GM08714 (cell line): Measurements from ENCODE around the gene AXIN1.
"Not testable (repeated sequence)": the region's sequence is repeated elsewhere in the genome, so short reads cannot be mapped to it uniquely, and the experiment has no call there.

Source experiments
- H3K4me3 ChIP-seq: fragments of 200-500 bp; sonication (Bioruptor generic); 2 replicates; pipeline ENCODE4 v1.5.1; 2014; ENCODE audit warnings: mild to moderate bottlenecking, low read length, inconsistent platforms
- ZNF274 ChIP-seq: IDR thresholded peaks from 2 replicates; pipeline ENCODE4 v1.6.1; 2012; ENCODE audit warnings: mild to moderate bottlenecking, low read depth, low read length

AXIN1 gene

DNA sequence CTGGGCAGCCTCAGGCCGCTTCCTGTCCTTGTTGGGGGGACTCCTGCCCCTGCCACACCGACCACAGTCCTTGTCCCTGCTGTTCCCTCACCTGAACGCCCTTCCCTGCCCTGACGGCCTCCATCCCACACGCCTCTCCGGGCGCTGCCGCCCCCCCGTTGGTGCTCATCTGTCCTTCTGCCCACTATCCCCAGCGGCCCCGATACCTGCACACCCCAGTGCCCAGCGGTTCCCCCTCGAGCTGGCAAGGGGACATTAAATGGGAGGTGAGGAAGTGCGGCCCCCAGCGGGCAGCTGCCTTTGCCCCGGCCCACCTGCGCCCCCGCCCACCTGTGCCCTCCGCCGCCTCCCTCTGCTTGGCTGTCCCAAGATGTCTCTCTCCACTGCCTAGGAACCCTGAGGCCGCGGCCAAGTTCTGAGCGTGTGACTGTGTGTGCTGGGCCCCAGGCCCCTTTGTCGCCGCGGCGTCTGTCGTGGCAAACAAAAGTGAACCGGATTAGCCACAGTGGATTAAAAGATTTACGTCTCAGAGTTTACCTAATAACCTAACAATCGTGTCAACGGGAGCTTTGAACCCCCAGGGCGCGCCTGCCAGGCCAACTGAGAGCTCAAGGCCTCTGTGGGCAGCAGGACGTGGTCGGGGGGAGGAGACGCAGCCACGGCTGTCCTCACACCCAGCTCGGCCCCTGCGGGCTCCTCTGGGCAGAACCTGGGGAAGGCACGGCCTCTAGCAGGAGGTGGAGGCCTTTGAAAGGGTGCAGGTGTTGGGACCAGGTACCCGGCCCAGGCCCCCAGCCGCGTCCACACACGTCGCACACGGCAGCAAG, 7.6 kb upstream of the AXIN1 start:
- no peak for TF ChIP-seq ZNF274
- no peak overlapping the region for H3K4me3 ChIP-seq

DNA sequence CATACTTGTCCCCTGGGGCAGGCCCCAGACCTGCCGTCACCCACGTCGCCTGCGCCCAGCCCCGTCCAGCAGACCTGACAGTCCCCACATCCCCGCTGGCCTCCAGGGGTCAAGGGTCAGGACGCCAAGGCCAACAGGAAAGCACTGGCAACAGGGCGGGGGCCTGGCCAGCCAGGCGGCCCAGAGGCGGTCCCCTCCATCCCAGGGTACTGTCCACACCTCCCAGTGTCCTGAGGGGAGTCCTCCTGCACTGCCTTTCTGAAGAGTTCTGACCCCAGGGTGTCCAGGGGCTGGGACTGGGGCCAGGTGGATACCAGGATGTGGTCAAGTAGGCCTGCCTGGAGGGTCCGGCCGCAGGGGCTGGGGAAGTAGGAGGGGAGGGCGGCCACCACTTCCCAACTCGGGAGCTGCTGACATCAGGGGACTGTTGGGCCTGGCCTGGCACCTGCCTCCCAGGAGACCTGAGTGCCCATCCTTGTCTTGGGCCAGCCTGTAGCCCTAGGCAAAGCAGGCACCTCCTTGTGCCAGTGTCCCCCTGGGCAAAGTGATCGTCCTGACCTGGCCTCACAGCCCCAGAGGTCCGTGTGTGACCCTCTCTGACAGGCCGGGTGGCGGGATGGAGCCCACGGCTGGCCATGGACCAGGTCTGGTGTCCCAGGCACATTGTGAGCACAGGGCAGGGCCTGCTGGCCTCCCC, 6.7 kb upstream of the AXIN1 start:
- no peak for TF ChIP-seq ZNF274
- no peak overlapping the region for H3K4me3 ChIP-seq

- TF ChIP-seq ZNF274: no peak
- H3K4me3 ChIP-seq: no peak overlapping the region
Observed at GRCh38 chr16:356741-357140, 4.2 kb upstream of the AXIN1 start.

DNA sequence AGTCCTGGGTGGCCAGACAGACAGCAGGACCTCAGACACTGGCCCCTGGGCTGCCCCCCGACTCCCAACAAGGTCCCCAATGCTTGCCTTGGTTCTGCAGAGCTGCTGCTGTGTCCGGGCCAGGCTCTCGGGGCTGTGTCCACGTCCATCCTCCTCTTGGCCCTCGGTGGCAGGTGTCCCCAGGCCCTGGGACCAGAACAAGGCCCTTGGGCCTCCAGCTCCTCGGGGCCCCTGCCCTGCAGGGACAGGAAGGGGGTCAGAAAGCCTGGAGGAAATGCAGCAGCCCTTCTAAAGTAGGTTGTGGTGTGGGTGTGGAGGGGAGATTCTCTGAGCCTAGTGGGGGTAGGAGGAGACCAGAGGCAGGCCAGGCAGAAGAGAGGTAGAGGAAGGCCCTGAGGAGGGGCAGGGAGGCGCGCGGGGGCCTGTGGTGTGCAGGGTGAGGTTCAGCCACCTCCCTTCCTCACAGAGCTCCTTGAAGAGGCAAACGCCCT, 2.5 kb upstream of the AXIN1 start:
- no peak for TF ChIP-seq ZNF274
- no peak overlapping the region for H3K4me3 ChIP-seq

DNA sequence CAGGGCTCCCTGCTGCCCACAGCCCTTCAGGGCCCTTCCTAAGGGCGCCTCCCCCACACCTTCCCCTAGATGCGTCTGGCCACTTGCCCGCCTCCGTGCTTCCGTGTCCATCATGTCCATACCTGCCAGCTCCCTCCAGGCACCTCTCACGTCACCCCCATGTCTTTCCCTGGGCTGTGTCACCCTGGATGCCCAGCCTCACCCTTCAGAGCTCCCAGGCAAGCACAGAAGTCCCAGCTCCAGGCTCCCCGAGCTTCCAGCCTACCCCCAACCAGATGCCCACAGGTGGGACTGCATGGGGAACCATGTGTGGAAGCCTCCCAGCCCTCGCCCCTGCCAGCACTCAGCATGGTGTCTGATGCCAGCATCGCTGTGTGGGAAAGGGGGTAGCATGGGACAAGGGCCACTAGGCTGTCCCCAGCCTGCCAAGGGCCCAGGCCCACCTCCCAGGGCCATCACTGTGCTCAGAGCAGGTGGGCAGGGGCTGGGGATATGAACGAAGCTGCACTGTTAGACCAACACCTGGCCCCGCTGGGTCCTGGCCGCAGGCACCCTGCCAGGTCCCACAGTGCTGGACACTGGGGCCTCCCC, 1.9 kb upstream of the AXIN1 start:
- TF ChIP-seq ZNF274: no peak
- no peak overlapping the region for H3K4me3 ChIP-seq

- TF ChIP-seq ZNF274: no peak
- H3K4me3 ChIP-seq: peak overlapping the region; percentile 29; the same call in 1 of the 2 replicates
Observed at GRCh38 chr16:353404-354290, 1.1 kb upstream of the AXIN1 start.

GRCh38 chr16:351804-352520, 561 bp downstream of the AXIN1 start:
- no peak for TF ChIP-seq ZNF274

DNA sequence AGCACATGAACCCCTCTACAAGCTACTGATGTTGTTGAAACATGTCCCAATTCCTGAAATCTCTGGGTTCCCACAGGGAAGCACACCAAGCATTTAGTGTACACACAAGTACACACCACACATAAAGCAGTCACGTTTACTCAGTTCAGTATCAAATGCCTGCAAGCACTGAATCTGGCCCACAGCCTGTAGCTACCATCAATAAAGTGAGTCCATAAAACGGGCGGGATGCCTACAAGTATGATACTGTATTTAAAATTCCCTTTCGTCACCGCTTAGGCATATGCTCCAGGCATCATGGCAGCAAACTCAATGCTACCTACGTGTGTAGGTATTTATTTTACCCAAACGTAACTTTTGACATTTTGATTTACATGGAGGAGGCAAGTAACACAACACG, 2.3 kb downstream of the AXIN1 start:
- no peak for TF ChIP-seq ZNF274
- no peak overlapping the region for H3K4me3 ChIP-seq

More at GRCh38 chr16:351804-352520, 561 bp downstream of the AXIN1 start:
- H3K4me3 ChIP-seq: peak overlapping the region; percentile 94

GRCh38 chr16:349211-349610, 3.3 kb downstream of the AXIN1 start:
- H3K4me3 ChIP-seq: peak overlapping the region; percentile 7; the same call in 1 of the 2 replicates
- no peak for TF ChIP-seq ZNF274

DNA sequence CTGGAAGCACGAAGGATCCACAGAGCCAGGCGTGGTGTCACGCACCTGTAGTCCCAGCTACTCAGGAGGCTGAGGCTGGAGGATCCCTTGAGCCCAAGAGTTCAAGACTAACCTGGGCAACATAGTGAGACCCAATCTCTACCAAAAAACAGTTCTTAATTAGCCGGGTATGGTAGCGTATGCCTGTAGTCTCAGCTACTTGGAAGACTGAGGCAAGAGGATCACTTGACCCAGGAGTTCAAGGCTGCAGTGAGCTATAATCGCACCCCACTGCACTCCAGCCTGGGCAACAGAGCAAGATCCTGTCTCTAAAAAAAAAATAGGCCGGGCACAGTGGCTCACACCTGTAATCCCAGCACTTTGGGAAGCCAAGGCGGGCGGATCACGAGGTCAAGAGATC, 4.0 kb downstream of the AXIN1 start:
- H3K4me3 ChIP-seq: not testable (repeated sequence)

- no peak for TF ChIP-seq ZNF274
Observed at GRCh38 chr16:347203-347602, 5.3 kb downstream of the AXIN1 start.

DNA sequence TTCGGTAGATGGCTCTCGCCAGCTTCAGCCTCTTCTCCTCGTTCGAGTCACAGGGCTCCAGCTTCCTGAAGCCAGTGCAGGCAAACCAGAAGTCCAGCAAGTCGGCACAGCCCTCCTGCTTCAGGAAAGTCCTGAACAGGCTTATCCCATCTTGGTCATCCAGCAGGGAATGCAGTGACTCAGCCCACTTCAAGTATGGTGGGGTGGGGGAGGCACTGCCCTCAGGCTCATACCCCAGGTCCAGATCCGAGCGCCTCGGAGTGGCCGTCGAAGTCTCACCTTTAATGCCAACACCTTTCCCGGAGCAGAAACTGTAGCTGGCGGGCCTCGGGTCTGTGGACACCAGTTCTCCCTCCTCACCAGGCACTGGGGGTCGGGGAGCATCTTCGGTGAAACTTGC, 5.9 kb downstream of the AXIN1 start:
- no peak for TF ChIP-seq ZNF274

More at GRCh38 chr16:347203-347602, 5.3 kb downstream of the AXIN1 start:
- H3K4me3 ChIP-seq: no peak overlapping the region

GRCh38 chr16:345772-346171, 6.8 kb downstream of the AXIN1 start:
- TF ChIP-seq ZNF274: no peak
- no peak overlapping the region for H3K4me3 ChIP-seq

More for the DNA sequence above, 5.9 kb downstream of the AXIN1 start:
- H3K4me3 ChIP-seq: no peak overlapping the region
